Activated T-cell treated with anti-CD3 and anti-CD28 coated beads, Interleukin-2, amount 50 U/mL, for 24 hours (primary cell): ENCODE results near the gene SHISA6.
A peak's percentile ranks its signal among the peaks of the same experiment; 100 is the strongest.

ENCODE experiments used
- DNase-seq: peaks from one replicate; pipeline ENCODE4 v3.0.0-alpha.2; 2020
- H3K27ac Mint-ChIP-seq: 2 replicates; pipeline ENCODE4 v1.8.0; 2020; ENCODE audit warnings: mild to moderate bottlenecking, mixed read lengths
- H3K27me3 Mint-ChIP-seq: 2 replicates; pipeline ENCODE4 v1.8.0; 2020; ENCODE audit warnings: mixed read lengths
- H3K36me3 Mint-ChIP-seq: 2 replicates; pipeline ENCODE4 v1.8.0; 2020; ENCODE audit warnings: low read depth, mixed read lengths
- H3K4me1 Mint-ChIP-seq: 2 replicates; pipeline ENCODE4 v1.8.0; 2020; ENCODE audit warnings: low read depth, mixed read lengths
- H3K4me3 Mint-ChIP-seq: 2 replicates; pipeline ENCODE4 v1.8.0; 2020; ENCODE audit warnings: mild to moderate bottlenecking, moderate library complexity, mixed read lengths
- H3K9me3 Mint-ChIP-seq: 2 replicates; pipeline ENCODE4 v1.8.0; 2020; ENCODE audit warnings: mixed read lengths

The SHISA6 gene

GRCh38 chr17:11589716-11590115 is 348.7 kb downstream of the SHISA6 start:
- Mint-ChIP-seq H3K4me3 (no peak overlapping the region), H3K36me3 (no peaks in the 10 kb centered on the region), H3K4me1 (no peaks in the 10 kb centered on the region), H3K27ac (no peak overlapping the region), H3K27me3 (peaks cover 4% of the 10 kb centered on the region), H3K9me3 (peaks cover 2% of the 10 kb centered on the region)
- DNase-seq, result no peak

- peaks cover 43% of the 10 kb centered on the region for H3K27me3 Mint-ChIP-seq
- no peak within 1 kb of the TSS for H3K27ac Mint-ChIP-seq
- H3K9me3 Mint-ChIP-seq, result peaks cover 2% of the 10 kb centered on the region
- peaks cover 4% of the 10 kb centered on the region for H3K4me1 Mint-ChIP-seq
- DNase-seq, result peak; percentile 33
- no peaks in the 10 kb centered on the region for H3K36me3 Mint-ChIP-seq
- H3K4me3 Mint-ChIP-seq, result no peak within 1 kb of the TSS
Observed at GRCh38 chr17:11598274-11599221, 357.5 kb downstream of the SHISA6 start, which contains the start of gene DNAH9. DNAH9 (plus strand) TSS chr17:11598470; CDS start chr17:11598499, 29 bp downstream.

GRCh38 chr17:11601661-11602060 is 360.6 kb downstream of the SHISA6 start:
- peaks cover 4% of the 10 kb centered on the region for H3K4me1 Mint-ChIP-seq
- no peak for DNase-seq
- peaks cover 33% of the 10 kb centered on the region for H3K27me3 Mint-ChIP-seq
- H3K36me3 Mint-ChIP-seq, result no peaks in the 10 kb centered on the region
- H3K27ac Mint-ChIP-seq, result no peak overlapping the region
- peaks cover 8% of the 10 kb centered on the region for H3K9me3 Mint-ChIP-seq
- no peak overlapping the region for H3K4me3 Mint-ChIP-seq

GRCh38 chr17:11608396-11608795 is 367.4 kb downstream of the SHISA6 start:
- no peak overlapping the region for H3K27ac Mint-ChIP-seq
- no peak for DNase-seq
- H3K4me3 Mint-ChIP-seq, result no peak overlapping the region
- peaks cover 6% of the 10 kb centered on the region for H3K9me3 Mint-ChIP-seq
- no peaks in the 10 kb centered on the region for H3K4me1 Mint-ChIP-seq
- peaks cover 14% of the 10 kb centered on the region for H3K27me3 Mint-ChIP-seq
- H3K36me3 Mint-ChIP-seq, result no peaks in the 10 kb centered on the region

- H3K4me3 Mint-ChIP-seq, result no peak overlapping the region
- H3K9me3 Mint-ChIP-seq, result peaks cover 1% of the 10 kb centered on the region
- H3K4me1 Mint-ChIP-seq, result no peaks in the 10 kb centered on the region
- no peak overlapping the region for H3K27ac Mint-ChIP-seq
- H3K27me3 Mint-ChIP-seq, result peaks cover 14% of the 10 kb centered on the region
- no peaks in the 10 kb centered on the region for H3K36me3 Mint-ChIP-seq
- DNase-seq, result no peak
Observed at GRCh38 chr17:11610999-11611566, 370.1 kb downstream of the SHISA6 start.

- DNase-seq, result no peak
- Mint-ChIP-seq H3K9me3 (no peaks in the 10 kb centered on the region), H3K27me3 (peaks cover 14% of the 10 kb centered on the region), H3K36me3 (no peaks in the 10 kb centered on the region), H3K4me1 (no peaks in the 10 kb centered on the region), H3K27ac (no peak overlapping the region), H3K4me3 (no peak overlapping the region)
Observed at GRCh38 chr17:11612956-11613355, 371.9 kb downstream of the SHISA6 start.
